Uterus (tissue), 2 donors: Measurements from ENCODE around the gene ZBTB20.

Experiments
- CTCF ChIP-seq, 4 experiments: fragments of 200-600 bp in 2 of 4; fragments of 450-650 bp in 2 of 4; sonication (generic) in 2 of 4; IDR thresholded peaks; one replicate each; pipeline ENCODE4 v1.5.1; 2016 to 2019; ENCODE audit warnings: antibody characterized with exemption in 4 of 4, mild to moderate bottlenecking in 2 of 4, moderate library complexity in 1 of 4
- POLR2A ChIP-seq, 2 donors: fragments of 450-650 bp; IDR thresholded peaks; one replicate each; pipeline ENCODE4 v1.6.1; 2016; ENCODE audit warnings: antibody characterized with exemption in 2 of 2, mild to moderate bottlenecking in 1 of 2, moderate library complexity in 1 of 2

GRCh38 chr3:114899186-114899931, 247.7 kb downstream of the ZBTB20 start:
- no peak for TF ChIP-seq CTCF (IDR thresholded peaks at IDR 0.05)
- TF ChIP-seq POLR2A (IDR thresholded peaks at IDR 0.05): no peak
